Endothelial cell (in vitro differentiated cells): ENCODE data around the gene ELOVL6. TPM values are rescaled to one million over a fixed set of nuclear protein-coding genes. Genes with fewer than 3 reads are reported as not detected.

Source experiments
- DNase-seq: peaks from one replicate; pipeline ENCODE4 v3.0.0; 2021; ENCODE audit warnings: low spot score
- H3K27ac Mint-ChIP-seq: one replicate; pipeline ENCODE4 v1.8.0; 2021; ENCODE audit warnings: mixed read lengths, inconsistent platforms; ENCODE audit not compliant: unreplicated experiment
- H3K27me3 Mint-ChIP-seq: one replicate; pipeline ENCODE4 v1.8.0; 2021; ENCODE audit warnings: mild to moderate bottlenecking, moderate library complexity, mixed read lengths, inconsistent platforms; ENCODE audit not compliant: unreplicated experiment
- H3K36me3 Mint-ChIP-seq: one replicate; pipeline ENCODE4 v1.8.0; 2021; ENCODE audit warnings: mild to moderate bottlenecking, low read depth, mixed read lengths, inconsistent platforms; ENCODE audit not compliant: unreplicated experiment
- H3K4me1 Mint-ChIP-seq: one replicate; pipeline ENCODE4 v1.8.0; 2021; ENCODE audit warnings: mild to moderate bottlenecking, mixed read lengths, inconsistent platforms; ENCODE audit not compliant: unreplicated experiment
- H3K4me3 Mint-ChIP-seq: one replicate; pipeline ENCODE4 v1.8.0; 2021; ENCODE audit warnings: mild to moderate bottlenecking, mixed read lengths, inconsistent platforms; ENCODE audit not compliant: unreplicated experiment
- H3K9me3 Mint-ChIP-seq: one replicate; pipeline ENCODE4 v1.8.0; 2021; ENCODE audit warnings: mixed read lengths, inconsistent platforms; ENCODE audit not compliant: unreplicated experiment
- CTCF ChIP-seq: fragments of 200-600 bp; sonication (generic); IDR thresholded peaks from one replicate; pipeline ENCODE4 v1.5.0; 2021; ENCODE audit warnings: antibody characterized with exemption; ENCODE audit not compliant: unreplicated experiment
- total RNA-seq: library from RNA; stranded (reverse); fragmentation: NEBNext Ultra II Directional; extraction: Animal tissue kit (Norgen Biotek cat#: 25700); gene quantifications from one replicate; pipeline ENCODE4 v1.2.1, GENCODE V29; 2021; ENCODE audit not compliant: unreplicated experiment

Gene ELOVL6
- total RNA-seq, 1 donor from 2014 or later, result 31.0 TPM

DNA sequence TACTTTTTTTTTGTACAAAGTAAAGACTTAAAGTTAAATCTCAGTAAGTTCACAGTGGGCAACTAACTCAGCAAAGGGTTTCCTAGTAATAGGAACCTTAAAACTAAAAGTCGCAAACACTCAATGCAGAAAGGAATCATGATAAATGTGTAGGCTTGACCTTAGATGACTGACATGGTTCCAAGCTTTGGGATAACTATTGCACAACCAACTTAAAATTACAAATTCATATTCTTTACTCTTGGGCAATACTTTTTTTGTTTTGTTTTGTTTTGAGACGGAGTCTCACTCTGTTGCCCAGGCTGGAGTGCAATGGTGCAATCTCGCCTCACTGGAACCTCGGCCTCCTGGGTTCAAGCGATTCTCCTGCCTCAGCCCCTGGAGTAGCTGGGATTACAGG, 8.2 kb downstream of the ELOVL6 start:
- no peaks in the 10 kb centered on the region for H3K36me3 Mint-ChIP-seq
- TF ChIP-seq CTCF, result no peak

DNA sequence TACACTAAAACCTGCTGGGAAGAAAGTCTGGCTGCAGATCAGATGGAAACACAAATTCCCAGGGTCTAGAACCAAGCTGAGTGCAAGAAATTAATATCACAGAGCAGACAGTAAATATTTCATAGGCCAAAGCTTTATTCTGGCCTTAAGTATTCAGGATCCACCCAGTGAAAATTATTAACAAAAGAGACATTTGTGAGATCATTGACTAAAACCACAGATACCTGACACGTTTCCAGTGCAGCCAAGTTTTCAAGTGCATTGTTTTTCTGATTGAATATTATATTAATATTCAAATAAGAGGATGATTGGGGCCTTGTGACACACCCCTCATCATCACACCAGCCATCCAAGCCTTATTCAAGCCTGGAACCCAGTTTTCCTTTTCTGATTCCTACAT, 10.3 kb downstream of the ELOVL6 start:
- H3K36me3 Mint-ChIP-seq, result no peaks in the 10 kb centered on the region
- H3K27me3 Mint-ChIP-seq, result no peaks in the 10 kb centered on the region
- H3K4me3 Mint-ChIP-seq, result no peak overlapping the region
- DNase-seq, result no peak
- H3K27ac Mint-ChIP-seq, result no peak overlapping the region
- no peaks in the 10 kb centered on the region for H3K9me3 Mint-ChIP-seq
- H3K4me1 Mint-ChIP-seq, result peaks cover 36% of the 10 kb centered on the region
- TF ChIP-seq CTCF, result no peak

More for the DNA sequence above, 8.2 kb downstream of the ELOVL6 start:
- Mint-ChIP-seq H3K27me3 (peaks cover 2% of the 10 kb centered on the region), H3K9me3 (no peaks in the 10 kb centered on the region), H3K4me1 (peaks cover 24% of the 10 kb centered on the region), H3K27ac (no peak overlapping the region), H3K4me3 (no peak overlapping the region)
- DNase-seq, result no peak

DNA sequence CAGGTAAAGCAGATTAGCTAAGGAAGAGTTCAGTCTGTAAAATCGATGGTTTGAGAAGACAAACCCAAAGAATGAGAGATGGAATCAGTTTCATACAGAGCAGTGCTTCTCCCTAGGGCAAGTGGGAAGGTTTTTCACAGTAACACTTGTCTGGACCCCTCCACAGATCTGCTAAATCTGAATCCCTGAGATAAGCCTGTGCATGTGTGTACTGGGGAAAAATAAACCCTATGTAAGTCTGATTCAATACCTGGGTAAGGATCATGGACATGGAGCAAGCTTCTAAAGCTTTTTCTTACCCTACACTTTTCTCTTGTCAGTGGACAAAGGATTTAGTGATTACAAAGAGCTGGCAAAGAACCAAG, 13.6 kb downstream of the ELOVL6 start:
- no peaks in the 10 kb centered on the region for H3K36me3 Mint-ChIP-seq
- DNase-seq, result no peak
- H3K27me3 Mint-ChIP-seq, result no peaks in the 10 kb centered on the region
- H3K9me3 Mint-ChIP-seq, result no peaks in the 10 kb centered on the region
- peaks cover 33% of the 10 kb centered on the region for H3K4me1 Mint-ChIP-seq
- TF ChIP-seq CTCF, result no peak
- peak overlapping the region; percentile 80 for H3K27ac Mint-ChIP-seq
- H3K4me3 Mint-ChIP-seq, result no peak overlapping the region

DNA sequence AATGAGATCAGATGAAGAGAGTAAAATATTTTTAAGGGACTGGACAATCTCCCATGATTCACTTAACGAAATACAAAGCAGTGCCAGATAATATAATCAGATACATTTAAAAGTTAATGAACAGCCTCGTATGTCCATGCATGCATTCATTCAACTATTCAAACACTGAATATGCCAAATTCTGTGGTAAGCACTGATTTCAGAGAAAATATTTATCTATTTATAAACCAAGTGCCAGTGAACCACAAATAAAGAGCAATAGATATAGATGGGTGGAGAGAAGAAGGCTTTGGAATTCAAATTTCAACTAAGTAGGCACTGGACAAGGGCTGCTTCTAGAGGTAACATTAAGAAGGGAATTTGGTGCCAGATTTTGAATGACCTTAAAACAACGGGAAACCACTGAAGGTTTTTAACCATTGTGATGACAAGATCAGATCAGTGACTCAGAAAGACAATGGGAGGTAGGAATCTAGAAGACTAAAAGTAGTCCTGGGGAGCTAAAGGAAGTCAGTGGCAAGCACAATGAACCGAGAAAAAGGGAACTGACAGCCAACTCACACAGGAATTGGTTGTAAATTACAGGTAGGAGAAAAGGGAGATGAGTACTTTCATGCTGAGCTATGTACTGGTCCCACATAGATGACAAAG, 14.2 kb downstream of the ELOVL6 start:
- Mint-ChIP-seq H3K4me3 (no peak overlapping the region), H3K36me3 (no peaks in the 10 kb centered on the region), H3K9me3 (no peaks in the 10 kb centered on the region), H3K27ac (peak overlapping the region; percentile 80), H3K4me1 (peaks cover 33% of the 10 kb centered on the region), H3K27me3 (no peaks in the 10 kb centered on the region)
- DNase-seq, result no peak
- no peak for TF ChIP-seq CTCF

- no peak overlapping the region for H3K4me3 Mint-ChIP-seq
- no peaks in the 10 kb centered on the region for H3K36me3 Mint-ChIP-seq
- TF ChIP-seq CTCF, result no peak
- no peak for DNase-seq
- H3K4me1 Mint-ChIP-seq, result peaks cover 33% of the 10 kb centered on the region
- H3K9me3 Mint-ChIP-seq, result no peaks in the 10 kb centered on the region
- H3K27me3 Mint-ChIP-seq, result no peaks in the 10 kb centered on the region
- H3K27ac Mint-ChIP-seq, result no peak overlapping the region
Measured at GRCh38 chr4:110183643-110184042, 14.8 kb downstream of the ELOVL6 start.
